ENCODE data around the gene LAMA4. TPM values are rescaled to one million over a fixed set of nuclear protein-coding genes. Genes with fewer than 3 reads are reported as not detected.
"Not testable (repeated sequence)": the region's sequence is repeated elsewhere in the genome, so short reads cannot be mapped to it uniquely, and the experiment has no call there.

LAMA4 gene
- total RNA-seq, 1 donor from 2014 or later: 102 TPM

- TF ChIP-seq CTCF (IDR thresholded peaks at IDR 0.05): no peak
- Mint-ChIP-seq H3K27me3 (ENCODE audit: low read depth) (no peaks in the 10 kb centered on the region), H3K4me3 (ENCODE audit: unreplicated experiment) (no peak overlapping the region), H3K9me3 (ENCODE audit: low read depth) (no peaks in the 10 kb centered on the region), H3K36me3 (ENCODE audit: low read depth) (peaks cover 35% of the 10 kb centered on the region), H3K27ac (ENCODE audit: unreplicated experiment) (no peak overlapping the region), H3K4me1 (ENCODE audit: low read depth) (peaks cover 7% of the 10 kb centered on the region)
- DNase-seq (ENCODE audit: low spot score): no peak
Measured at GRCh38 chr6:112114577-112115223, 139.7 kb downstream of the LAMA4 start.

- peaks cover 35% of the 10 kb centered on the region for H3K36me3 Mint-ChIP-seq (ENCODE audit: low read depth)
- no peak for DNase-seq (ENCODE audit: low spot score)
- TF ChIP-seq CTCF (IDR thresholded peaks at IDR 0.05): no peak
- no peaks in the 10 kb centered on the region for H3K9me3 Mint-ChIP-seq (ENCODE audit: low read depth)
- peaks cover 10% of the 10 kb centered on the region for H3K4me1 Mint-ChIP-seq (ENCODE audit: low read depth)
- H3K27me3 Mint-ChIP-seq (ENCODE audit: low read depth): no peaks in the 10 kb centered on the region
- no peak overlapping the region for H3K4me3 Mint-ChIP-seq (ENCODE audit: unreplicated experiment)
- H3K27ac Mint-ChIP-seq (ENCODE audit: unreplicated experiment): no peak overlapping the region
Measured at GRCh38 chr6:112113918-112114317, 140.4 kb downstream of the LAMA4 start.

GRCh38 chr6:112113431-112113830 lies 140.9 kb downstream of the LAMA4 start:
- Mint-ChIP-seq H3K27ac (ENCODE audit: unreplicated experiment) (no peak overlapping the region), H3K27me3 (ENCODE audit: low read depth) (no peaks in the 10 kb centered on the region), H3K9me3 (ENCODE audit: low read depth) (no peaks in the 10 kb centered on the region), H3K4me1 (ENCODE audit: low read depth) (peaks cover 10% of the 10 kb centered on the region), H3K4me3 (ENCODE audit: unreplicated experiment) (no peak overlapping the region), H3K36me3 (ENCODE audit: low read depth) (peaks cover 33% of the 10 kb centered on the region)
- no peak for DNase-seq (ENCODE audit: low spot score)
- no peak for TF ChIP-seq CTCF (IDR thresholded peaks at IDR 0.05)

GRCh38 chr6:112109262-112109661 lies 145.1 kb downstream of the LAMA4 start:
- Mint-ChIP-seq H3K4me3 (ENCODE audit: unreplicated experiment) (no peak overlapping the region), H3K27ac (ENCODE audit: unreplicated experiment) (no peak overlapping the region), H3K4me1 (ENCODE audit: low read depth) (peaks cover 3% of the 10 kb centered on the region), H3K27me3 (ENCODE audit: low read depth) (no peaks in the 10 kb centered on the region), H3K9me3 (ENCODE audit: low read depth) (peaks cover 8% of the 10 kb centered on the region), H3K36me3 (ENCODE audit: low read depth) (peaks cover 37% of the 10 kb centered on the region)
- TF ChIP-seq CTCF (IDR thresholded peaks at IDR 0.05): no peak
- DNase-seq (ENCODE audit: low spot score): no peak

- Mint-ChIP-seq H3K9me3 (ENCODE audit: low read depth) (peaks cover 8% of the 10 kb centered on the region), H3K27me3 (ENCODE audit: low read depth) (no peaks in the 10 kb centered on the region), H3K27ac (ENCODE audit: unreplicated experiment) (no peak overlapping the region), H3K36me3 (ENCODE audit: low read depth) (peaks cover 36% of the 10 kb centered on the region), H3K4me3 (ENCODE audit: unreplicated experiment) (no peak overlapping the region), H3K4me1 (ENCODE audit: low read depth) (peaks cover 6% of the 10 kb centered on the region)
- no peak for DNase-seq (ENCODE audit: low spot score)
- TF ChIP-seq CTCF (IDR thresholded peaks at IDR 0.05): no peak
Measured at GRCh38 chr6:112106562-112106961, 147.8 kb downstream of the LAMA4 start.

GRCh38 chr6:112106026-112106425 lies 148.3 kb downstream of the LAMA4 start:
- not testable (repeated sequence) for H3K9me3 Mint-ChIP-seq (ENCODE audit: low read depth)
- H3K36me3 Mint-ChIP-seq (ENCODE audit: low read depth): peaks cover 36% of the 10 kb centered on the region

More at GRCh38 chr6:112106026-112106425, 148.3 kb downstream of the LAMA4 start:
- not testable (repeated sequence) for H3K27me3 Mint-ChIP-seq (ENCODE audit: low read depth); H3K4me3 Mint-ChIP-seq (ENCODE audit: unreplicated experiment); H3K4me1 Mint-ChIP-seq (ENCODE audit: low read depth); H3K27ac Mint-ChIP-seq (ENCODE audit: unreplicated experiment); DNase-seq (ENCODE audit: low spot score)
